Endothelial cell of umbilical vein (primary cell): ENCODE results near the gene RGS9BP. TPM values are rescaled to one million over a fixed set of nuclear protein-coding genes. Genes with fewer than 3 reads are reported as not detected.

ENCODE experiments used
- BruUV-seq: library from RNA; stranded (reverse); fragments of 400-500 nt; replicated peaks from 2 replicates; lab custom pipeline; 2021; lab: Mats Ljungman, UMichigan
- CTCF ChIA-PET: fragments of 300-600, 350-600 bp; sonication (Branson Sonifier 250); formaldehyde crosslinking; loops from one replicate; lab custom pipeline; 2021; ENCODE audit warnings: antibody characterized with exemption, inconsistent platforms; lab: Charles Lee
- POLR2A ChIA-PET: fragments of 300-600, 350-600 bp; sonication (Branson Sonifier 250); formaldehyde crosslinking; loops from one replicate; lab custom pipeline; 2021; ENCODE audit warnings: antibody characterized with exemption, inconsistent platforms; lab: Charles Lee
- DNase-seq: peaks from one replicate; pipeline ENCODE4 v3.0.0-alpha.2; 2011; ENCODE audit warnings: low read depth, low spot score
- FAIRE-seq: peaks from 2 replicates; lab custom pipeline; 2011; peaks lifted over from hg19 to GRCh38; lab: Jason Lieb, UNC
- H2AFZ ChIP-seq: 2 replicates; pipeline ENCODE4 v1.6.0; 2012; ENCODE audit warnings: low read depth, low read length, control low read depth, inconsistent platforms
- H3K27ac ChIP-seq: 2 replicates; pipeline ENCODE4 v1.5.1; 2011; ENCODE audit warnings: low read depth, mild to moderate bottlenecking, control low read depth, low read length, moderate library complexity; ENCODE audit not compliant: insufficient read depth
- H3K27me3 ChIP-seq, 2 experiments: 2 replicates each; pipeline versions ENCODE4 v1.6.0 to v1.6.1; 2011; ENCODE audit warnings: low read length in 2 of 2, mixed read lengths in 1 of 2; ENCODE audit not compliant: control insufficient read depth in 2 of 2, insufficient read depth in 2 of 2
- H3K36me3 ChIP-seq, 2 experiments: 2 replicates in 1 of 2; 3 replicates in 1 of 2; pipeline ENCODE4 v1.5.1; 2011; ENCODE audit warnings: low read length in 2 of 2, mild to moderate bottlenecking in 1 of 2, moderate library complexity in 1 of 2; ENCODE audit not compliant: control insufficient read depth in 2 of 2, insufficient read depth in 2 of 2; ENCODE audit errors: extremely low read depth in 1 of 2
- H3K4me1 ChIP-seq: 3 replicates; pipeline ENCODE4 v1.5.1; 2011; ENCODE audit warnings: mild to moderate bottlenecking, low read length; ENCODE audit not compliant: control insufficient read depth, insufficient read depth; ENCODE audit errors: extremely low read depth
- H3K4me2 ChIP-seq: 2 replicates; pipeline ENCODE4 v1.6.1; 2011; ENCODE audit warnings: low read length, control low read depth, mixed read lengths; ENCODE audit not compliant: insufficient read depth
- H3K4me3 ChIP-seq, 3 experiments: fragments of 200-600 bp in 1 of 3; sonication (generic), shearing (Covaris generic) in 1 of 3; replicated peaks in 1 of 3; 2 replicates each; pipeline ENCODE4 v1.5.1; 2011 to 2016; ENCODE audit warnings: control low read depth in 3 of 3, low read length in 3 of 3, mild to moderate bottlenecking in 2 of 3, inconsistent platforms in 1 of 3, low read depth in 1 of 3, moderate library complexity in 1 of 3; ENCODE audit not compliant: insufficient read depth in 1 of 3
- H3K79me2 ChIP-seq: 2 replicates; pipeline ENCODE4 v1.6.0; 2012; ENCODE audit warnings: low read length, inconsistent platforms; ENCODE audit not compliant: control insufficient read depth, insufficient read depth
- H3K9ac ChIP-seq: replicated peaks from 2 replicates; pipeline ENCODE3; 2011; ENCODE audit warnings: low read length, control low read depth; ENCODE audit not compliant: insufficient read depth; ENCODE audit errors: extremely low read depth
- H3K9me1 ChIP-seq: replicated peaks from 3 replicates; pipeline ENCODE4 v1.6.0; 2011; ENCODE audit warnings: mild to moderate bottlenecking, low read length; ENCODE audit not compliant: control insufficient read depth, insufficient read depth; ENCODE audit errors: extremely low read depth
- H3K9me3 ChIP-seq: replicated peaks from 2 replicates; pipeline ENCODE4 v1.5.1; 2012; ENCODE audit warnings: low read length, inconsistent platforms; ENCODE audit not compliant: control insufficient read depth, insufficient read depth
- H4K20me1 ChIP-seq: replicated peaks from 2 replicates; pipeline ENCODE3; 2011; ENCODE audit warnings: mild to moderate bottlenecking, low read length; ENCODE audit not compliant: control insufficient read depth, insufficient read depth; ENCODE audit errors: extremely low read depth
- FOS ChIP-seq: IDR thresholded peaks from 2 replicates; pipeline ENCODE4 v1.6.1; 2011; ENCODE audit warnings: mild to moderate bottlenecking, low read length, moderate library complexity, borderline replicate concordance; ENCODE audit not compliant: insufficient read depth
- POLR2A ChIP-seq: IDR thresholded peaks from 2 replicates; pipeline ENCODE4 v1.6.1; 2012; ENCODE audit warnings: low read depth, mild to moderate bottlenecking, control low read depth, low read length
- dilution Hi-C: fragments of 300-500 bp; cut with MboI; formaldehyde crosslinking; loops from one replicate; pipeline ENCODE4 v1.15.0; 2019; ENCODE audit warnings: low sequenced_read_pairs; ENCODE audit not compliant: extremely low pct_ligation_motif_present
- intact Hi-C: fragments of 100-400 bp; cut with micrococcal nuclease; formaldehyde crosslinking; loops from one replicate; pipeline ENCODE4 v1.10.0; 2022
- polyA plus RNA-seq, 4 experiments: library from polyadenylated mRNA; depleted of rRNA in 3 of 4; stranded (reverse) in 3 of 4; unstranded in 1 of 4; fragments of >200 nt; gene quantifications; 2 replicates each; pipeline versions ENCODE4 v1.2.1 to v1.2.3, GENCODE V29; 2011 to 2012; ENCODE audit warnings: missing spikeins in 1 of 4
- total RNA-seq: library from RNA; stranded (reverse); gene quantifications from 2 replicates; pipeline ENCODE4 v1.2.3, GENCODE V29; 2021

RGS9BP gene
- total and polyA plus RNA-seq, 2 donors (not counting 3 experiments of a cell fraction or from before 2014, with no cell fraction given), result 0.15 TPM; not detected in 1

GRCh38 chr19:32687681-32688080, 12.0 kb downstream of the RGS9BP start:
- Histone ChIP-seq H2AFZ (no peak overlapping the region), H3K36me3 (no peaks in the 10 kb centered on the region), H3K9me3 (no peaks in the 10 kb centered on the region), H3K9me1 (no peaks in the 10 kb centered on the region), H3K9ac (no peak overlapping the region), H3K27me3 (no peaks in the 10 kb centered on the region), H3K79me2 (peaks cover 6% of the 10 kb centered on the region), H3K27ac (no peak overlapping the region), H3K4me3 (no peak overlapping the region), H4K20me1 (no peaks in the 10 kb centered on the region), H3K4me1 (peaks cover 8% of the 10 kb centered on the region), H3K4me2 (no peak overlapping the region)
- intact Hi-C loops (no loop called here), dilution Hi-C loops (no loop called here)
- TF ChIP-seq FOS, result no peak
- ChIA-PET CTCF (no interaction called here), POLR2A (no interaction called here)
- no peak for DNase-seq
- BruUV-seq, result no TSS peak
- no peak for FAIRE-seq

DNA sequence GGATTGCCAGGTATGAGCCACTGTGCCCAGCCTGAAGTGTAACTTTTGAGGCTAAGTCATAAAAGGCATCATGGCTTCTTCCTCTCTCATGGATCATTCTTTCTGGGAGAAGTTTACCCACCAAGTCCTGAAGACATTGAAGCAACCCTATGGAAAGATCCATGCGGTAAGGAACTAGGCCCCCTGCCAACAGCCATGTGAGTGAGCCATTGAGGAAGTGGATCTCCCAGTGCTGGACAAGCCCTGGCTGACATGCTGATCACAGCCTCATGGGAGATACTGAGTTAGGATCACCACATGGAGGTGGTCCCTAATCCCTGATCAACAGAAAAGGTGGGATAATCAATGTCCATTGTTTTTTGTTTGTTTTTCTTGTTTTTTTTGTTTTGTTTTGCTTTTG, 12.7 kb downstream of the RGS9BP start:
- intact Hi-C loops, result no loop called here
- no peak overlapping the region for H2AFZ ChIP-seq
- H3K9ac ChIP-seq, result no peak overlapping the region
- H3K4me1 ChIP-seq, result peaks cover 15% of the 10 kb centered on the region
- no peaks in the 10 kb centered on the region for H3K9me1 ChIP-seq
- CTCF ChIA-PET, result no interaction called here
- no peaks in the 10 kb centered on the region for H4K20me1 ChIP-seq
- POLR2A ChIA-PET, result no interaction called here
- FAIRE-seq, result no peak
- no peak overlapping the region for H3K4me2 ChIP-seq
- no peaks in the 10 kb centered on the region for H3K36me3 ChIP-seq
- no peak overlapping the region for H3K4me3 ChIP-seq
- BruUV-seq, result no TSS peak
- H3K79me2 ChIP-seq, result peaks cover 12% of the 10 kb centered on the region
- TF ChIP-seq POLR2A, result no peak
- no peak overlapping the region for H3K27ac ChIP-seq
- dilution Hi-C loops, result no loop called here
- no peaks in the 10 kb centered on the region for H3K9me3 ChIP-seq
- no peak for DNase-seq
- H3K27me3 ChIP-seq, result no peaks in the 10 kb centered on the region
